Neural cell (in vitro differentiated cells): ENCODE measurements around the gene ATPAF1.

Experiments used
- EP300 ChIP-seq: fragments of 450-650 bp; conservative IDR thresholded peaks from 2 replicates; pipeline ENCODE4 v1.6.1; 2014; ENCODE audit warnings: antibody characterized with exemption, mild to moderate bottlenecking, moderate library complexity; ENCODE audit not compliant: poor library complexity, severe bottlenecking
- EZH2 ChIP-seq: fragments of 200-600, 300-800 bp; shearing (Covaris generic), sonication (generic); IDR thresholded peaks from 2 replicates; pipeline ENCODE4 v1.6.1; 2014; ENCODE audit warnings: antibody characterized with exemption, low read length, borderline replicate concordance, mild to moderate bottlenecking; ENCODE audit not compliant: insufficient read depth, poor library complexity, severe bottlenecking
- TAF1 ChIP-seq: IDR thresholded peaks from 2 replicates; pipeline ENCODE4 v1.6.1; 2012; ENCODE audit warnings: low read depth
- TF ChIP-seq, protein P1 (sequence below): fragments of 450-650 bp; IDR thresholded peaks from 2 replicates; pipeline ENCODE4 v1.5.1; 2014; ENCODE audit warnings: antibody characterized with exemption, mild to moderate bottlenecking, moderate library complexity; ENCODE audit not compliant: poor library complexity, severe bottlenecking

DNA sequence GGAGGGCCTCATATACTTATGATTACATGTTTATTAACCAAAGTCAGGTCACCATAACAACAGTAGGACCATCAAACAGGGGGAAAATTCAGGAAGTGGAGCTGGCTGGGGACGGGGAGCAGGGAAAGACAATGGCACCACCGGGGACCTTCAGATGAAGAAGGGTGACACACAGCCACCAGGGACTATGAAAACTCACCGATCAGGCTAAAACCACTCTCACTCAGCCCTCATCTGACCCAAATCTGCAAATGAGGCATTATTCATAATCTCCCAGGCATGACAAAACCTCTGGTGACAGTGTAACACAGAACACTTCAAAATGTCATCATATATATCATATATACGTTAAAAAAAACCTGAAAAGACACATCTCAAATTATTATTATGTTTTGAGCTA is 75.3 kb downstream of the ATPAF1 start:
- TF ChIP-seq, protein P1, sequence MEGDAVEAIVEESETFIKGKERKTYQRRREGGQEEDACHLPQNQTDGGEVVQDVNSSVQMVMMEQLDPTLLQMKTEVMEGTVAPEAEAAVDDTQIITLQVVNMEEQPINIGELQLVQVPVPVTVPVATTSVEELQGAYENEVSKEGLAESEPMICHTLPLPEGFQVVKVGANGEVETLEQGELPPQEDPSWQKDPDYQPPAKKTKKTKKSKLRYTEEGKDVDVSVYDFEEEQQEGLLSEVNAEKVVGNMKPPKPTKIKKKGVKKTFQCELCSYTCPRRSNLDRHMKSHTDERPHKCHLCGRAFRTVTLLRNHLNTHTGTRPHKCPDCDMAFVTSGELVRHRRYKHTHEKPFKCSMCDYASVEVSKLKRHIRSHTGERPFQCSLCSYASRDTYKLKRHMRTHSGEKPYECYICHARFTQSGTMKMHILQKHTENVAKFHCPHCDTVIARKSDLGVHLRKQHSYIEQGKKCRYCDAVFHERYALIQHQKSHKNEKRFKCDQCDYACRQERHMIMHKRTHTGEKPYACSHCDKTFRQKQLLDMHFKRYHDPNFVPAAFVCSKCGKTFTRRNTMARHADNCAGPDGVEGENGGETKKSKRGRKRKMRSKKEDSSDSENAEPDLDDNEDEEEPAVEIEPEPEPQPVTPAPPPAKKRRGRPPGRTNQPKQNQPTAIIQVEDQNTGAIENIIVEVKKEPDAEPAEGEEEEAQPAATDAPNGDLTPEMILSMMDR, result no peak
- TF ChIP-seq TAF1, result no peak
- TF ChIP-seq EP300, result no peak
- TF ChIP-seq EZH2, result no peak
